ENCODE data around the gene SDK1.

GRCh38 chr7:3937146-3937545, 636.1 kb downstream of the SDK1 start:
- TF ChIP-seq CTCF (IDR thresholded peaks at IDR 0.05 in 4 of 5, conservative IDR thresholded peaks at IDR 0.05 in 1 of 5) (no peak), POLR2A (IDR thresholded peaks at IDR 0.05) (no peak)
